Ovary (tissue), 9 donors: Measurements from ENCODE around the gene PRR36. TPM values are rescaled to one million over a fixed set of nuclear protein-coding genes. Genes with fewer than 3 reads are reported as not detected.

ENCODE experiments used
- DNase-seq, 5 donors: peaks; one replicate each; pipeline ENCODE4 v3.0.0-alpha.2; 2019 to 2020
- H3K27ac ChIP-seq, 2 donors: fragments of 200-600 bp; one replicate each; pipeline versions ENCODE4 v1.5.1 to v1.8.0; 2019 to 2022
- H3K27me3 ChIP-seq: fragments of 200-600 bp; one replicate; pipeline ENCODE4 v1.8.0; 2022
- H3K36me3 ChIP-seq: fragments of 200-600 bp; sonication (generic); one replicate; pipeline ENCODE4 v1.5.1; 2019
- H3K4me1 ChIP-seq: one replicate; pipeline ENCODE4 v1.8.1; 2013; ENCODE audit warnings: mild to moderate bottlenecking, moderate library complexity; ENCODE audit not compliant: insufficient read depth
- H3K4me3 ChIP-seq: fragments of 200-600 bp; sonication (generic); one replicate; pipeline ENCODE4 v1.5.1; 2017
- H3K9me3 ChIP-seq, 2 donors: fragments of 200-600 bp in 1 of 2; sonication (generic) in 1 of 2; one replicate each; pipeline versions ENCODE4 v1.5.1 to v1.8.1; 2013 to 2019; ENCODE audit warnings: mild to moderate bottlenecking in 1 of 2, moderate library complexity in 1 of 2
- EP300 ChIP-seq: sonication (generic); formaldehyde crosslinking; IDR thresholded peaks from one replicate; pipeline ENCODE4 v1.6.1; 2017; ENCODE audit warnings: antibody characterized with exemption
- POLR2A ChIP-seq: fragments of 450-650 bp; IDR thresholded peaks from one replicate; pipeline ENCODE4 v1.6.1; 2017; ENCODE audit warnings: antibody characterized with exemption, mild to moderate bottlenecking, moderate library complexity
- WGBS, 3 donors: extraction: QIAGEN DNeasy Blood & Tissue Kit in 1 of 3; methylation state at CpG; one replicate each; pipeline versions ENCODE4 v1.1.5 to v1.1.7; 2013 to 2017; 5-methylcytosine and 5-hydroxymethylcytosine counted together
- intact Hi-C, 4 donors: fragments of 100-400 bp; cut with DNase I; formaldehyde crosslinking; loops; one replicate each; pipeline versions ENCODE4 v1.11.0 to v1.15.1; 2022 to 2023
- polyA plus RNA-seq, 2 donors: library from polyadenylated mRNA; stranded (reverse); fragments of 200-250 nt in 1 of 2; fragments of 350-450 nt in 1 of 2; fragmentation: Illumina TruSeq in 1 of 2; extraction: RNeasy Lipid Tissue Mini Kit (QIAGEN cat#74804) in 1 of 2; gene quantifications; one replicate each; pipeline ENCODE4 v1.2.3, GENCODE V29; 2013 to 2014
- total RNA-seq, 7 donors: library from RNA; depleted of rRNA in 2 of 7; stranded (reverse); fragments of >200 nt in 2 of 7; fragmentation: NEBNext Ultra II Directional in 3 of 7; extraction: Animal tissue kit (Norgen Biotek cat#: 25700) in 3 of 7; gene quantifications; one replicate each; pipeline versions ENCODE4 v1.1.0 to v1.2.4, GENCODE V29; 2016 to 2023
- TF ChIP-seq, protein P1 (sequence below), 3 donors: fragments of 450-650 bp in 2 of 3; fragments of 200-600 bp in 1 of 3; IDR thresholded peaks; one replicate each; pipeline versions ENCODE4 v1.5.1 to v1.8.0; 2016 to 2022; ENCODE audit warnings: antibody characterized with exemption in 3 of 3, mild to moderate bottlenecking in 1 of 3
- donor health status: DM: no; HTN: no; CAD: no; lungs with moderate emphysema.
- donor health status: DM: no; HTN: no; CAD: no.
- donor health status: Bipolar disorder and iron deficiency.
- donor health status: DM: yes; HTN: yes; CAD: no.
- donor health status: DM: no; HTN: no; CAD: no.
- donor health status: DM: yes; HTN: yes; CAD: no.

The PRR36 gene
- total and polyA plus RNA-seq, 9 donors: 0.05 to 2.2 (median 0.60) TPM

DNA sequence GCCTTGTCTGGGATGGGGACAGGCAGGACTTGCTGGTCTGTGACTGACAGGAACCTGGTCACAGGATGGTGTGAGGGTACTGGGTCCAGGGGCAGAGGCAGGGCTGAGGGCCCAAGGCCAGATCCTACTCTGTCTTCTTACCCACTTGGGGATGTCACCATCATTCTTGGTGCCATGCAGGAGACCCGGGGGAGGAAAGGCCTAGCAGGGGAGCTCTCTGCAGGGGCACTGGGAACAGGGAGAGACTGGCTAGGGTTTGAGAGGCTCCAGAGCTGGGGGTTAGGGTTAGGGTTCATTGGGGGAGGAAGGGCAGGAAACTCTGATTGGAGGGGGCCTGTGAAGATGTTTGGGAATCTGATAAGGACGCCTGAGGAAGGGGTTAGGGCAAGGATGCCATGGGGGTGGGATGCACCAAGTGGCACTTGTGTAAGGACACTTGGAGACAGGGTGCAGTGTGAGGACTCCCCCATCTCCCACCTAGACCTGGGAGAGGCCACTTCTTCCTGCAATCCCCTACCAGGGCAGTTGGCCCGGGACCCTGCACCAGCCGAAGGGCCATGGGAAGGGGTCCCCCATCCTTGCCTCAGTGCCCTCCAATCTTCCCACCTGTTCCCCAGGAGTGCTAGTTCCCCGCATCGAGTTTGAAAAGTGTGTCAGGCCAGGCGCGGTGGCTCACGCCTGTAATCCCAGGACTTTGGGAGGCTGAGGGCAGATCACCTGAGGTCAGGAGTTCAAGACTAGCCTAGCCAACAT is 6.9 kb downstream of the PRR36 start:
- intact Hi-C loops: no loop called here
- H3K4me1 ChIP-seq: peaks cover 9% of the 10 kb centered on the region
- no peak overlapping the region for H3K4me3 ChIP-seq
- H3K27ac ChIP-seq: no peak overlapping the region
- no peaks in the 10 kb centered on the region for H3K9me3 ChIP-seq
- no peaks in the 10 kb centered on the region for H3K27me3 ChIP-seq
- H3K36me3 ChIP-seq: no peaks in the 10 kb centered on the region
- peak in 2 of 5 donors; percentile 20 to 24 for DNase-seq
- TF ChIP-seq POLR2A (no peak), EP300 (no peak)
- TF ChIP-seq, protein P1, sequence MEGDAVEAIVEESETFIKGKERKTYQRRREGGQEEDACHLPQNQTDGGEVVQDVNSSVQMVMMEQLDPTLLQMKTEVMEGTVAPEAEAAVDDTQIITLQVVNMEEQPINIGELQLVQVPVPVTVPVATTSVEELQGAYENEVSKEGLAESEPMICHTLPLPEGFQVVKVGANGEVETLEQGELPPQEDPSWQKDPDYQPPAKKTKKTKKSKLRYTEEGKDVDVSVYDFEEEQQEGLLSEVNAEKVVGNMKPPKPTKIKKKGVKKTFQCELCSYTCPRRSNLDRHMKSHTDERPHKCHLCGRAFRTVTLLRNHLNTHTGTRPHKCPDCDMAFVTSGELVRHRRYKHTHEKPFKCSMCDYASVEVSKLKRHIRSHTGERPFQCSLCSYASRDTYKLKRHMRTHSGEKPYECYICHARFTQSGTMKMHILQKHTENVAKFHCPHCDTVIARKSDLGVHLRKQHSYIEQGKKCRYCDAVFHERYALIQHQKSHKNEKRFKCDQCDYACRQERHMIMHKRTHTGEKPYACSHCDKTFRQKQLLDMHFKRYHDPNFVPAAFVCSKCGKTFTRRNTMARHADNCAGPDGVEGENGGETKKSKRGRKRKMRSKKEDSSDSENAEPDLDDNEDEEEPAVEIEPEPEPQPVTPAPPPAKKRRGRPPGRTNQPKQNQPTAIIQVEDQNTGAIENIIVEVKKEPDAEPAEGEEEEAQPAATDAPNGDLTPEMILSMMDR (IDR thresholded peaks at IDR 0.05): no peak
- WGBS, 3 donors: 79 to 82% (median 82%) methylated on average over 9 of the region's 9 CpGs

DNA sequence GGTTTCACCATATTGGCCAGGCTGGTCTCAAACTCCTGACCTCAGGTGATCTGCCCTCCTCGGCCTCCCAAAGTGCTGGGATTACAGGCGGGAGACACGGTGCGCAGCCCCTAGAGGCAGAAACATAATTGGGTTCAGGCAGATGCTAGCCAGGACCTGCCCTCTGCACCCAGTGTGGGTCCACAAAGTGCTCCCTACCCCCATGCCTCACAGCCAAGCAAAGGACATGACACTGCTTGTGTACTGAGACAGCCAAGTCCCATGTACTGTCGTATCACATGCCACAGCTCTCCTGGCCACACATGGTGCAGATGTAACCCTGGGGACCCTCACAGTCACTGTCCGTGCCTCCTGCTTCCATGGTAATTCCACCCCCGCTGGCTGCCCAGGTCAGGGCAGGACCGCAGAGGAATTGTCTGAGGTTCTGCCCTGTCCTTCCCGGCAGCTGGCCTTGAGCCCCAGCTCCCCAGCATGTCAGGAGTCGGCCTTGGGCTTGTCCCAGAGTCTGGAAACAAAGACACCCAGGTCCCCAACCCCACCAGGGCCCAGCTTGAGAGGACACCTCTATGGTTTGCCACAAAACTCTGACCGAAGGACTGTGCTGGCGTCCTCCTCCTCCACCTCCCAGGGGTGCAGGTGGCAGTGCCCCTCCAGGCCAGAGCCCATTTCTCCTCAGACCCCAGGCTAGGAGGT is 7.6 kb downstream of the PRR36 start:
- no peaks in the 10 kb centered on the region for H3K27me3 ChIP-seq
- no peak overlapping the region for H3K27ac ChIP-seq
- TF ChIP-seq, protein P1 (IDR thresholded peaks at IDR 0.05): no peak
- TF ChIP-seq EP300 (no peak), POLR2A (no peak)
- DNase-seq: peak in 2 of 5 donors; percentile 21 to 27
- WGBS, 3 donors: 51 to 65% (median 56%) methylated on average over 12 of the region's 12 CpGs
- H3K36me3 ChIP-seq: no peaks in the 10 kb centered on the region
- no peak overlapping the region for H3K4me3 ChIP-seq
- intact Hi-C loops: no loop called here
- H3K4me1 ChIP-seq: peaks cover 13% of the 10 kb centered on the region
- no peaks in the 10 kb centered on the region for H3K9me3 ChIP-seq

DNA sequence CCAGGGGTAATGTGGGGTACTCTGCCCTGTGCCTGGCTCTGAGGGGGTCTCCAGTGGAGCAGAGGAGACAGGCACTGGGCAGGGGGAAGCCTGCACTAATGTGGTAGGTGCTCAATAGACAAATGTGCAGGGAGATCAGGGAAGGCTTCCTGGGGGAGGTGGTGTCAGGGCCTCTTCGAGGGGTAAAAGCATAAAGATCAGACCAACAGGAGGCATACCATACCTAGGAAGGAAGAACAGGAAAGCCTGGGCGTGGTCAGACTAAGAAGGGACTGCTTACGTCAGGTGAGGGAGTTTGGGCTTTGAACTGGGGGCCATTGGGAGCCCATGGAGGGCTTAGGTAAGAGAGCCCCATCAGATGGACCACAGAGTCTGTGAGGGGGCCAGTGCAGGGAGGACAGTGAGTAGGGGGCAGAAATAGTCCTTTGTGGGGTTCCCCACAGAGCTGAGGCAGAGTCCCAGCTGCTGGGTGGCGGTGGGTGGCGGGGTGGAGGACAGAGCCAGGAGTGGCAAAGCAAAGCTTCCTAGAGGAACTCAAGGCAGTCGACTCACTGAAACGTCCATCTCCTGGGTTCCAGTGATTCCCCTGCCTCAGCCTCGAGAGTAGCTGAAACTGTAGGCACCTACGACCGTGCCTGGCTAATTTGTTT is 8.8 kb downstream of the PRR36 start:
- Histone ChIP-seq H3K4me3 (no peak overlapping the region), H3K4me1 (peaks cover 12% of the 10 kb centered on the region), H3K27ac (no peak overlapping the region), H3K36me3 (no peaks in the 10 kb centered on the region), H3K27me3 (no peaks in the 10 kb centered on the region), H3K9me3 (no peaks in the 10 kb centered on the region)
- TF ChIP-seq EP300 (no peak), POLR2A (no peak)
- peak in 2 of 5 donors; percentile 15 to 22 for DNase-seq
- whole genome bisulfite sequencing, 3 donors: 39 to 57% (median 51%) methylated on average over 10 of the region's 10 CpGs
- intact Hi-C loops: no loop called here

DNA sequence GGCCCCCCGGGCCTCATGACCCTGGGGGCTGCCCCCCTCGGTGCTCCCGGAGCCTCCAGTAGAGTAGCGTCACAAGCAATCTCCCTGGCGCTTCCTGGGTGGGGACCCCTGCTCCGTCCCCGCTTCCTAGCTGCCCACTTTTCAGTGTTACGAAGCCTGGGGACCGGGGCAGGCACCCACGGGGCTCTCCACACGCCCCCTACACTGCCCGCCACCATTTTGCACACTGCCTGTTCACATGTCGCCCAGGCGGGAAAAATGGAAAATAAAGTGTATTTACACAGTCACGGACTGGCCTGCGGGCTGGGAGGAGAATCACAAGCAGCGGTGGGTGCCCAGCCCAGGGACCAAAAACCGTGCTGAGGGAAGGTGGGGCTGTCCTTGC is 9.5 kb downstream of the PRR36 start:
- Histone ChIP-seq H3K36me3 (no peaks in the 10 kb centered on the region), H3K27ac (no peak overlapping the region), H3K9me3 (no peaks in the 10 kb centered on the region), H3K4me1 (peaks cover 12% of the 10 kb centered on the region), H3K4me3 (no peak overlapping the region), H3K27me3 (no peaks in the 10 kb centered on the region)
- TF ChIP-seq, protein P1 (IDR thresholded peaks at IDR 0.05): no peak
- no peak for TF ChIP-seq POLR2A
- no peak for TF ChIP-seq EP300
- intact Hi-C loops: no loop called here
- DNase-seq: peak in 2 of 5 donors; percentile 22 to 23
- 65 to 77% (median 71%) methylated on average over 18 of the region's 18 CpGs for WGBS, 3 donors
